Gastroesophageal sphincter (tissue), 4 donors: ENCODE data around the gene STX19. TPM values are rescaled to one million over a fixed set of nuclear protein-coding genes. Genes with fewer than 3 reads are reported as not detected.

Experiments
- ATAC-seq: fragments of 150-250 bp; one replicate; pipeline ENCODE4 v1.9.1; 2016; ENCODE audit warnings: mild to moderate bottlenecking, moderate library complexity
- H3K27ac ChIP-seq, 4 donors: fragments of 200-600 bp; sonication (generic) in 3 of 4; 1 replicate in 3 of 4; 2 replicates in 1 of 4; pipeline ENCODE4 v1.5.1; 2016 to 2019
- H3K27me3 ChIP-seq: fragments of 200-600 bp; sonication (generic); one replicate; pipeline ENCODE4 v1.5.1; 2019
- H3K36me3 ChIP-seq, 2 donors: fragments of 200-600 bp; sonication (generic); one replicate each; pipeline ENCODE4 v1.5.1; 2019; ENCODE audit warnings: control low read depth in 1 of 2
- H3K4me1 ChIP-seq, 3 donors: fragments of 200-600 bp; sonication (generic); 1 replicate in 2 of 3; 2 replicates in 1 of 3; pipeline ENCODE4 v1.5.1; 2016 to 2019; ENCODE audit warnings: control low read depth in 2 of 3
- H3K4me3 ChIP-seq, 2 donors: fragments of 200-600 bp; sonication (generic); one replicate each; pipeline ENCODE4 v1.5.1; 2019; ENCODE audit warnings: mild to moderate bottlenecking in 1 of 2, moderate library complexity in 1 of 2
- H3K9me3 ChIP-seq, 3 donors: fragments of 200-600 bp; sonication (generic); one replicate each; pipeline ENCODE4 v1.5.1; 2017 to 2019; ENCODE audit warnings: control low read depth in 2 of 3
- EP300 ChIP-seq: sonication (generic); formaldehyde crosslinking; IDR thresholded peaks from one replicate; pipeline ENCODE4 v1.6.1; 2017; ENCODE audit warnings: antibody characterized with exemption, mild to moderate bottlenecking
- POLR2A ChIP-seq, 2 donors: fragments of 450-650 bp; IDR thresholded peaks; one replicate each; pipeline ENCODE4 v1.6.1; 2017; ENCODE audit warnings: antibody characterized with exemption in 2 of 2, mild to moderate bottlenecking in 2 of 2, moderate library complexity in 1 of 2
- POLR2AphosphoS5 ChIP-seq: sonication (generic); formaldehyde crosslinking; IDR thresholded peaks from one replicate; pipeline ENCODE4 v1.6.1; 2017; ENCODE audit warnings: antibody characterized with exemption
- WGBS, 2 donors: methylation state at CpG; one replicate each; pipeline ENCODE4 v1.1.5; 2018; ENCODE audit warnings: low coverage in 1 of 2; 5-methylcytosine and 5-hydroxymethylcytosine counted together
- total RNA-seq, 4 donors: library from RNA; depleted of rRNA; stranded (reverse); fragments of >200 nt; gene quantifications; one replicate each; pipeline ENCODE4 v1.1.0, GENCODE V29; 2016
- TF ChIP-seq, protein P1 (sequence below), 4 experiments: fragments of 200-600 bp in 2 of 4; fragments of 450-650 bp in 2 of 4; sonication (generic) in 1 of 4; IDR thresholded peaks; one replicate each; pipeline ENCODE4 v1.5.1; 2017 to 2019; ENCODE audit warnings: antibody characterized with exemption in 4 of 4, mild to moderate bottlenecking in 2 of 4, moderate library complexity in 2 of 4

Gene STX19
- total RNA-seq, 4 donors from 2014 or later, result 0.74 TPM; not detected in 3

DNA sequence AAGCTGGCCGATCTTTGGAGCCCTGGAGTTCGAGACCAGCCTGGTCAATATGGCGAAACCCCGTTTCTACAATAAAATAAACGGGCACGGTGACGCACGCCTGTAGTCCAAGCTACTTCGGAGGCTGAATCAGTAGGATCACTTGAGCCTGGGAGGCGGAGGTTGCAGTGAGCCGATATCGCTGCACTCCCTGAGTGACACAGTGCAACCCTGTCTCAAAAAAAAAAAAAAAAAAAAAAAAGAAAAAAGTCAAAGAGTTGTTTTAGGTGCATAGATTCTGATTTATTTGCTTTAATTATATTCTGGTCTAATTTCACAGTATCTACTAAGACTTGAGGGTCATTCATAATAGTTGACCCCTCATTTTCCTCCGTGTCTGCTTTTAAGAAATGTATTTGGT is 46.7 kb downstream of the STX19 start:
- Histone ChIP-seq H3K27me3 (no peaks in the 10 kb centered on the region), H3K36me3 (no peaks in the 10 kb centered on the region), H3K4me1 (peaks cover 0 to 26% (median 0%) of the 10 kb centered on the region in 3 donors), H3K4me3 (no peak overlapping the region), H3K27ac (peak overlapping the region in 1 of 4 donors; percentile 98), H3K9me3 (no peaks in the 10 kb centered on the region)
- no peak for ATAC-seq
- TF ChIP-seq, protein P1, sequence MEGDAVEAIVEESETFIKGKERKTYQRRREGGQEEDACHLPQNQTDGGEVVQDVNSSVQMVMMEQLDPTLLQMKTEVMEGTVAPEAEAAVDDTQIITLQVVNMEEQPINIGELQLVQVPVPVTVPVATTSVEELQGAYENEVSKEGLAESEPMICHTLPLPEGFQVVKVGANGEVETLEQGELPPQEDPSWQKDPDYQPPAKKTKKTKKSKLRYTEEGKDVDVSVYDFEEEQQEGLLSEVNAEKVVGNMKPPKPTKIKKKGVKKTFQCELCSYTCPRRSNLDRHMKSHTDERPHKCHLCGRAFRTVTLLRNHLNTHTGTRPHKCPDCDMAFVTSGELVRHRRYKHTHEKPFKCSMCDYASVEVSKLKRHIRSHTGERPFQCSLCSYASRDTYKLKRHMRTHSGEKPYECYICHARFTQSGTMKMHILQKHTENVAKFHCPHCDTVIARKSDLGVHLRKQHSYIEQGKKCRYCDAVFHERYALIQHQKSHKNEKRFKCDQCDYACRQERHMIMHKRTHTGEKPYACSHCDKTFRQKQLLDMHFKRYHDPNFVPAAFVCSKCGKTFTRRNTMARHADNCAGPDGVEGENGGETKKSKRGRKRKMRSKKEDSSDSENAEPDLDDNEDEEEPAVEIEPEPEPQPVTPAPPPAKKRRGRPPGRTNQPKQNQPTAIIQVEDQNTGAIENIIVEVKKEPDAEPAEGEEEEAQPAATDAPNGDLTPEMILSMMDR (IDR thresholded peaks at IDR 0.05), result no peak
- no peak for TF ChIP-seq EP300
- TF ChIP-seq POLR2AphosphoS5, result no peak
- no peak for TF ChIP-seq POLR2A (IDR thresholded peaks at IDR 0.05)
- WGBS, 2 donors, result 75 to 92% methylated on average over 4 to 13 of the region's 13 CpGs

DNA sequence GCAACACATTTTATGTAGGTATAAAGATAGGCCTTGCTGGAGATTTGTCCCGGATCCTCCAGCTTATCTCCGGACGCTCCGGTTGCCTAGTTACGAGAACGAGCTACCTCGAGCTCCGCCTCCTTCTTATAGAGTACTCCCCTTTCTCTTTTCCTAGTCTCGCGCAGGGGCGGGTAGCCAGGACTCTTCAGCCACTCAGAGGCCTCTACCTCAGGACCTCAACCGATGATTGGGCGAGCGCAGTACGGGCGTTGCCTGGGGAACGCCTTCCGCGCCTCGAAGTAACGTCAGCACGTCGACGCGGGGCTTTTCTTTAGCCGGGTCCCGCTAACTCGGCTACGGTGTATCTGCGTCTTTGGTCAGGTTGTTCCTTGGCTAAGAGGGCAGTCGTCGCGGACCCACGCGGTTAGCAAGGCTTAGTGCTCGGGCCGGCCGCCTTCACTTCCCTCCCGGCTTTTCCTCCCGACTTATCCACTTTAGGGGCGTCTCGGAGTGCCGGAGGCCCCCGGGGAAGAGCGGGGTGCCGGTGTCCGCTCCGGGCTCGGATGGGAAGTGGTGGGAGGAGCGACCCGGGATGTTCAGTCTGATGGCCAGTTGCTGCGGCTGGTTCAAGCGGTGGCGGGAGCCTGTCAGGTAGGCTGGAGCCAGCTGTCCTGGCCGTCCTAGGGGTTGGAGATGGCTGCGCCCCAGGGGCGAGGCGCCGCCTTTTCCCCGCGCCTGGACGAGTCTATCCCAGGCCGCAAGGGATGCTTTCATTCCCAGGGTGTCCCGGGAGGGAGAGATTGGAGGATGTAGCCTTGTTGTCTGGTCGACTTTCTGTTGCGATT is 48.3 kb downstream of the STX19 start, which contains the start of gene ARL13B:
Gene ARL13B (plus strand): TSS at position 306 of the 827 bp plus-strand sequence. CDS start 269 bp downstream, at position 575.
- 0 to 1% methylated on average over 11 to 13 of the region's 66 CpGs for WGBS, 2 donors
- Histone ChIP-seq H3K4me1 (peaks cover 0 to 26% (median 0%) of the 10 kb centered on the region in 3 donors), H3K27ac (peak within 1 kb of the TSS; percentile 83 to 98 (median 90)), H3K9me3 (no peaks in the 10 kb centered on the region), H3K4me3 (peak within 1 kb of the TSS; percentile 63 to 85), H3K27me3 (no peaks in the 10 kb centered on the region), H3K36me3 (no peaks in the 10 kb centered on the region)
- TF ChIP-seq EP300, result no peak
- TF ChIP-seq, protein P1 (IDR thresholded peaks at IDR 0.05), result peak in 1 of 4 experiments; percentile 7
- peak; percentile 76 to 85 for TF ChIP-seq POLR2A (IDR thresholded peaks at IDR 0.05)
- TF ChIP-seq POLR2AphosphoS5, result peak; percentile 96
- peak; percentile 100 for ATAC-seq

DNA sequence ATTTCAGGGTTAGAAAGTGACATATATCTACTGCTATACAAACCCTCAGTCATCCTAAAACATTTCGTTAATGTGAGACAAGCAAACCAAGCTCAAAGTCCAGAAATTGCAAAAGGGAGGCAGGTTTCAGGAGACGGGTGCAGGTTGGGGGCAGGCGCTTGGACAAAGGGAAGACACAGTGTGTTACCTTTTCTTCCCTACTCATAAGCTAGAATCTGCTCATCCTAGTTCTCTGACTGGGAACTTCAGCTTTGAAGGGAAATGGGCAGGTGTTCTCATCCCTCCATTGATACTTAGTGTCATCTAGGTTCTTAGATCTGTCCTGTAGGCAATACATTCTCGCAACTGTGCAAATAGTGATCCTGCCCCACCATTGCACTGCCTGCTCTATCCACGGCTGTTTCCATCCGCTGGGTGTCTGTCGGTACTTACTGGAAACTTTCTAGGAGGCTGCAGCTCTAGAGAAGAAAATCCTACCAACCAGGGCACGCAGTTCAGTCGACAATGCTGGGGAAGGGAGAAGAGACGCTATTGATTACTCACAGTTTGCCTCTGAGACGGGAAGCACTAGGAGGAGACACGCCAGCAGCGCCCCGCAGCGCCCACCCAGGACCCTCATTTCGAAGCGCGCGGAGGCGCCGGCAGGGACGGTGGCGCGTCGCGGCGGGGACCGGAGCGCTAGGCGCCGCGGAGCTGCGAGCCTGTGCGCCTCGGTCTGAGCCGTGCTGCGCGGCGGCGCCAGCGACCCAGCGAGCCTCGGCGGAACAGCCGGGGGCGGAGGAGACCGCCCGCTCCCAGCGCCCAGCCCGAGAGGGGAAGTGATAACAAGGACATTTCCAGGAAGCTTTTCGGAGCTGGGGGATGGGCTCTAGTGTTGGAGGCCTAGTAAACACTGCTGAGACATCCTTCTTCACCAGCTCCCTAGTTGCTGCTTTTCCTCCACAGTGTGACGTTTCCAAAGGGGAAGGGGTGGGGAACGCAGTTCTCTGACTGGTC is 55.0 kb downstream of the STX19 start, which contains the start of gene PROS1:
Gene PROS1 (minus strand): TSS at position 766 of the 996 bp plus-strand sequence. CDS start 147 bp downstream, at position 619.
- Histone ChIP-seq H3K9me3 (no peaks in the 10 kb centered on the region), H3K27ac (peak within 1 kb of the TSS; percentile 66 to 94 (median 88)), H3K36me3 (no peaks in the 10 kb centered on the region), H3K4me3 (peak within 1 kb of the TSS; percentile 62 to 75), H3K4me1 (peaks cover 0 to 29% (median 3%) of the 10 kb centered on the region in 3 donors), H3K27me3 (no peaks in the 10 kb centered on the region)
- TF ChIP-seq EP300 (no peak), POLR2A (IDR thresholded peaks at IDR 0.05) (peak; percentile 53 to 76), POLR2AphosphoS5 (peak; percentile 74)
- TF ChIP-seq, protein P1 (IDR thresholded peaks at IDR 0.05), result peak in 2 of 4 experiments; percentile 16 to 32
- 7 to 8% methylated on average over 3 of the region's 53 CpGs for WGBS, 2 donors
- peak; percentile 95 for ATAC-seq

DNA sequence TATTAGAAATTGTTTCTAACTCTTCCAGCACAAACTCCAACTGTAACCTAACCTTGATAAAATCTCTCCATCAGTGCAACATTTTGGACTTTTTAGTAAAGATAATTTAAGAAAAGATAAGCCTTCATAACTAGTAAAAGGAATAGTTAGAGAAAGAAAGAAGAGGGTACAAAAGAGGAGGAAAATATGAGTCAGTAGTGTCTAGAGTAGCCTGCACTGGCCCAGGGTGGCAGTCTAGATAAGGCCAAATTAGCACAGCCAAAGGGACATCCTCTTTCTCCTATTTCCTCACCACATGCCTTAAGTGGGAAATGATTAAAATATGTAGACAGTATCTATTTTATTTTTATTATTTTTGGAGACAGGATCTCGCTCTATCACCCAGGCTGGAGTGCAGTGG is 58.4 kb downstream of the STX19 start:
- H3K9me3 ChIP-seq, result no peaks in the 10 kb centered on the region
- no peaks in the 10 kb centered on the region for H3K36me3 ChIP-seq
- no peaks in the 10 kb centered on the region for H3K27me3 ChIP-seq
- no peak for TF ChIP-seq POLR2AphosphoS5
- TF ChIP-seq, protein P1 (IDR thresholded peaks at IDR 0.05), result no peak
- no peak for TF ChIP-seq EP300
- TF ChIP-seq POLR2A (IDR thresholded peaks at IDR 0.05), result no peak
- H3K4me1 ChIP-seq, result peaks cover 0 to 29% (median 3%) of the 10 kb centered on the region in 3 donors
- no peak overlapping the region for H3K27ac ChIP-seq
- no peak for ATAC-seq
- 83% methylated on average over 1 of the region's 1 CpG; no CpG with 5 or more reads in 1 of the 2 donors for WGBS, 2 donors
- H3K4me3 ChIP-seq, result no peak overlapping the region
